Measurements from ENCODE around the gene FAM131A.

DNA sequence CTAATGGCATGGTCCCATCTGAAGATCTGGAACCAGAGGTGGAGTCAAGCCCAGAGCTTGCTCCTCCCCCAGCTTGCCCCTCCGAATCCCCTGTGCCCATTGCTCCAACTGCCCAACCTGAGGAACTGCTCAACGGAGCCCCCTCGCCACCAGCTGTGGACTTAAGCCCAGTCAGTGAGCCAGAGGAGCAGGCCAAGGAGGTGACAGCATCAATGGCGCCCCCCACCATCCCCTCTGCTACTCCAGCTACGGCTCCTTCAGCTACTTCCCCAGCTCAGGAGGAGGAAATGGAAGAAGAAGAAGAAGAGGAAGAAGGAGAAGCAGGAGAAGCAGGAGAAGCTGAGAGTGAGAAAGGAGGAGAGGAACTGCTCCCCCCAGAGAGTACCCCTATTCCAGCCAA lies 15.7 kb upstream of the FAM131A start:
- TF ChIP-seq POLR2AphosphoS5 (IDR thresholded peaks at IDR 0.05; ENCODE audit: low read depth, low read length) (no peak; the same call in 1 of the 2 replicates), POLR2A (IDR thresholded peaks at IDR 0.05; ENCODE audit: low read depth, low read length) (no peak)

Data from GM12891 (cell line).